ENCODE data around the gene SLC7A9.
"Not testable (repeated sequence)": the region's sequence is repeated elsewhere in the genome, so short reads cannot be mapped to it uniquely, and the experiment has no call there.

SLC7A9 gene

GRCh38 chr19:32787161-32787813 is 82.3 kb downstream of the SLC7A9 start:
- not testable (repeated sequence) for DNase-seq

GRCh38 chr19:32782089-32782488 is 87.5 kb downstream of the SLC7A9 start:
- DNase-seq: not testable (repeated sequence)

GRCh38 chr19:32781280-32781679 is 88.3 kb downstream of the SLC7A9 start:
- DNase-seq: no peak
